HepG2 (cell line): ENCODE measurements around the gene C19orf73. TPM values are rescaled to one million over a fixed set of nuclear protein-coding genes. Genes with fewer than 3 reads are reported as not detected.

Source experiments
- DNMT3B ChIP-seq: conservative IDR thresholded peaks from 2 replicates; pipeline ENCODE4 v1.6.1; 2016; ENCODE audit warnings: missing biosample characterization, control low read depth
- EED ChIP-seq: sonication (generic); formaldehyde crosslinking; IDR thresholded peaks from 2 replicates; pipeline ENCODE4 v1.5.0; 2020; ENCODE audit warnings: mild to moderate bottlenecking, missing genetic modification reagents
- ELF1 ChIP-seq: sonication (generic); formaldehyde crosslinking; IDR thresholded peaks from 2 replicates; pipeline ENCODE4 v1.4.0; 2020; ENCODE audit warnings: missing genetic modification reagents
- HIVEP1 ChIP-seq: sonication (generic); formaldehyde crosslinking; IDR thresholded peaks from 2 replicates; pipeline ENCODE4 v1.4.0; 2020; ENCODE audit warnings: mild to moderate bottlenecking, missing genetic modification reagents
- MTA1 ChIP-seq: sonication (generic); formaldehyde crosslinking; IDR thresholded peaks from 2 replicates; pipeline ENCODE4 v1.4.0; 2020; ENCODE audit warnings: missing genetic modification reagents, mild to moderate bottlenecking, borderline replicate concordance
- NR2C2 ChIP-seq: sonication (generic); formaldehyde crosslinking; IDR thresholded peaks from 2 replicates; pipeline ENCODE4 v1.4.0; 2020; ENCODE audit warnings: missing genetic modification reagents, mild to moderate bottlenecking, moderate library complexity, borderline replicate concordance
- NR2F6 ChIP-seq, 2 experiments: IDR thresholded peaks; 2 replicates each; pipeline ENCODE4 v1.6.1; 2016; ENCODE audit warnings: antibody characterized with exemption in 1 of 2, mild to moderate bottlenecking in 1 of 2
- SP2 ChIP-seq: sonication (generic); formaldehyde crosslinking; IDR thresholded peaks from 2 replicates; pipeline ENCODE4 v1.5.1; 2020; ENCODE audit warnings: mild to moderate bottlenecking, missing genetic modification reagents
- ZBTB38 ChIP-seq: sonication (generic); formaldehyde crosslinking; IDR thresholded peaks from 2 replicates; pipeline ENCODE4 v1.5.1; 2020; ENCODE audit warnings: mild to moderate bottlenecking, missing genetic modification reagents
- ZBTB7B ChIP-seq: sonication (generic); formaldehyde crosslinking; IDR thresholded peaks from 2 replicates; pipeline ENCODE4 v1.4.0; 2020; ENCODE audit warnings: missing genetic modification reagents
- ZKSCAN5 ChIP-seq: sonication (generic); formaldehyde crosslinking; IDR thresholded peaks from 2 replicates; pipeline ENCODE4 v1.5.1; 2020; ENCODE audit warnings: mild to moderate bottlenecking, missing genetic modification reagents
- ZMYM4 ChIP-seq: sonication (generic); formaldehyde crosslinking; IDR thresholded peaks from 2 replicates; pipeline ENCODE4 v1.8.1; 2023; ENCODE audit warnings: mild to moderate bottlenecking, missing genetic modification reagents
- ZNF318 ChIP-seq: sonication (generic); formaldehyde crosslinking; IDR thresholded peaks from 2 replicates; pipeline ENCODE4 v1.4.0; 2020; ENCODE audit warnings: mild to moderate bottlenecking, missing genetic modification reagents
- ZNF44 ChIP-seq: sonication (generic); formaldehyde crosslinking; IDR thresholded peaks from 2 replicates; pipeline ENCODE4 v1.5.1; 2020; ENCODE audit warnings: mild to moderate bottlenecking, missing genetic modification reagents
- ZNF570 ChIP-seq: sonication (generic); formaldehyde crosslinking; IDR thresholded peaks from 2 replicates; pipeline ENCODE4 v1.4.0; 2020; ENCODE audit warnings: mild to moderate bottlenecking, missing genetic modification reagents, borderline replicate concordance
- ZNF589 ChIP-seq: sonication (generic); formaldehyde crosslinking; conservative IDR thresholded peaks from 2 replicates; pipeline ENCODE4 v1.8.0; 2022; ENCODE audit warnings: mild to moderate bottlenecking, moderate library complexity, missing genetic modification reagents
- polyA plus RNA-seq, 8 experiments: library from polyadenylated mRNA; depleted of rRNA in 3 of 8; stranded (reverse) in 7 of 8; unstranded in 1 of 8; fragments of >200 nt; fragmentation: Illumina TruSeq in 4 of 8; extraction: Trizol in 4 of 8; gene quantifications; 2 replicates each; pipeline versions ENCODE4 v1.2.1 to v1.2.3, GENCODE V29; 2011 to 2016; ENCODE audit warnings: low read depth in 4 of 8, missing spikeins in 1 of 8, mixed read lengths in 1 of 8; ENCODE audit not compliant: insufficient read depth in 1 of 8
- total RNA-seq, 5 experiments: library from RNA; depleted of rRNA; stranded (reverse); fragments of >200 nt; fragmentation: Illumina TruSeq; extraction: Trizol; gene quantifications; 2 replicates each; pipeline ENCODE4 v1.2.3, GENCODE V29; 2016; ENCODE audit warnings: low read depth in 1 of 5
- TF ChIP-seq, protein P1 (sequence below): sonication (generic); formaldehyde crosslinking; IDR thresholded peaks from 2 replicates; pipeline ENCODE4 v1.8.0; 2022; ENCODE audit warnings: mild to moderate bottlenecking, missing genetic modification reagents, borderline replicate concordance
- TF ChIP-seq, protein P2 (sequence below): sonication (generic); formaldehyde crosslinking; IDR thresholded peaks from 2 replicates; pipeline ENCODE4 v1.4.0; 2020; ENCODE audit warnings: missing genetic modification reagents

Gene C19orf73
- total and polyA plus RNA-seq, 2 of the 13 experiments (the other 11 are each of a cell fraction or from before 2014, with no cell fraction given): 1.4 to 1.5 TPM

DNA sequence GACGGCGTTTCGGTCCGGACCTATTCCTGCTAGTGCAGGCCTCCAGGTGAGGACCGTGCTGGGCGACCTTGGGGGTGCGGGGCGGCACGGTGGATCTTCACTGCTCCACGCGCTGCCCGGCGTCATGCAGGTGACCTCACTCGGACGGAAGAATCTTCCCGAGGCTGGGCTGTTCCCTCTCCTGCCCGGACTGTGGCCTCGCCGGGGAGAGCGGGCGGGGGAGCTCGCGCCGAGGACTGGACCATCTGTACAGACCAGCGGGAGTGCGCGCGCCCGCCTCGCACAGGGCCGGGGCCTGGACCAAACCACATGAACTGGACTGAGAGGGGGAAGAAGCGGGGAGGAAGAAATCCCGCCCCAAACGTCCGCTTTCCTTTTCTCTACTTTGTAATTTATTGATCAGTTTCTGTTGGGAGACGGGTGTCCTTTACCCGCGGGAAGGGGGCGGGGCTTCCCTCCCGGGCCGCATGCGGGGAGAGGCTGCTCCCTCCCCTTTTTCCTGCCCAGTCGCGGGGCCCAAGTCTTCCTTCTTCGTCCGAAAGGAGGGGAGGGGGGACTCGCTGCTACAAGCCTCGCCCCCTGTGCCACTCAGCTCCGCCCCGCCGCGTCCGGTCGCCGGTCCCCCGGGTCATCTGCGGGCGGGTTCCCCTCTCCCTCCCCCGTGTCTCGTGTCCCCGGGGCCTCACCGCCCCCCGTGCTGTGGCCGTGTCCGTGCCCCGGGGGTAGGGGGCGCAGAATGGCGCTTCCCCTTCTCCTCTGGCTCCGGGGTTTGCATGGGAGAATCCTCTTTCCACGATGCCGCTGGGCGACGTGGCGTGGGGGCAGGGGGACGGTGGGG, 31.4 kb upstream of the C19orf73 start (continued):
- TF ChIP-seq ZNF318 (0 out of 2 replicates have a peak, but pooled peaks have one; percentile 50), ELF1 (no peak), ZNF44 (CRISPR knock-in tag) (0 out of 2 replicates have a peak, but pooled peaks have one; percentile 13), DNMT3B (no peak), ZKSCAN5 (no peak), ZBTB7B (CRISPR knock-in tag) (no peak), NR2C2 (peak; percentile 14; the same call in 1 of the 2 replicates), ZBTB38 (CRISPR knock-in tag) (no peak), ZMYM4 (peak; percentile 74), HIVEP1 (CRISPR knock-in tag) (peak; percentile 52), SP2 (peak; percentile 48), EED (CRISPR knock-in tag) (no peak; the same call in 1 of the 2 replicates), MTA1 (peak; percentile 74), ZNF570 (CRISPR knock-in tag) (no peak), NR2F6 (IDR thresholded peaks at IDR 0.05) (no peak), NR2F6 (CRISPR knock-in tag; IDR thresholded peaks at IDR 0.05) (0 out of 2 replicates have a peak, but pooled peaks have one; percentile 24), ZNF589 (CRISPR knock-in tag) (peak; percentile 83)
- TF ChIP-seq, protein P1, sequence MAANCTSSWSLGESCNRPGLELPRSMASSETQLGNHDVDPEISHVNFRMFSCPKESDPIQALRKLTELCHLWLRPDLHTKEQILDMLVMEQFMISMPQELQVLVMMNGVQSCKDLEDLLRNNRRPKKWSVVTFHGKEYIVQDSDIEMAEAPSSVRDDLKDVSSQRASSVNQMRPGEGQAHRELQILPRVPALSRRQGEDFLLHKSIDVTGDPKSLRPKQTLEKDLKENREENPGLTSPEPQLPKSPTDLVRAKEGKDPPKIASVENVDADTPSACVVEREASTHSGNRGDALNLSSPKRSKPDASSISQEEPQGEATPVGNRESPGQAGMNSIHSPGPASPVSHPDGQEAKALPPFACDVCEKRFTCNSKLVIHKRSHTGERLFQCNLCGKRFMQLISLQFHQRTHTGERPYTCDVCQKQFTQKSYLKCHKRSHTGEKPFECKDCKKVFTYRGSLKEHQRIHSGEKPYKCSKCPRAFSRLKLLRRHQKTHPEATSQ (CRISPR knock-in tag): peak; percentile 24; the same call in 1 of the 2 replicates
- TF ChIP-seq, protein P2, sequence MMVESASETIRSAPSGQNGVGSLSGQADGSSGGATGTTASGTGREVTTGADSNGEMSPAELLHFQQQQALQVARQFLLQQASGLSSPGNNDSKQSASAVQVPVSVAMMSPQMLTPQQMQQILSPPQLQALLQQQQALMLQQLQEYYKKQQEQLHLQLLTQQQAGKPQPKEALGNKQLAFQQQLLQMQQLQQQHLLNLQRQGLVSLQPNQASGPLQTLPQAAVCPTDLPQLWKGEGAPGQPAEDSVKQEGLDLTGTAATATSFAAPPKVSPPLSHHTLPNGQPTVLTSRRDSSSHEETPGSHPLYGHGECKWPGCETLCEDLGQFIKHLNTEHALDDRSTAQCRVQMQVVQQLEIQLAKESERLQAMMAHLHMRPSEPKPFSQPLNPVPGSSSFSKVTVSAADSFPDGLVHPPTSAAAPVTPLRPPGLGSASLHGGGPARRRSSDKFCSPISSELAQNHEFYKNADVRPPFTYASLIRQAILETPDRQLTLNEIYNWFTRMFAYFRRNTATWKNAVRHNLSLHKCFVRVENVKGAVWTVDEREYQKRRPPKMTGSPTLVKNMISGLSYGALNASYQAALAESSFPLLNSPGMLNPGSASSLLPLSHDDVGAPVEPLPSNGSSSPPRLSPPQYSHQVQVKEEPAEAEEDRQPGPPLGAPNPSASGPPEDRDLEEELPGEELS (CRISPR knock-in tag): no peak
